Mononuclear cell (primary cell): ENCODE data around the gene ZNF771. TPM values are rescaled to one million over a fixed set of nuclear protein-coding genes. Genes with fewer than 3 reads are reported as not detected.
"Not testable (repeated sequence)": the region's sequence is repeated elsewhere in the genome, so short reads cannot be mapped to it uniquely, and the experiment has no call there.

ENCODE experiments used
- H3K27me3 ChIP-seq: 2 replicates; pipeline ENCODE4 v1.6.0; 2011; ENCODE audit warnings: low read length, control low read depth; ENCODE audit not compliant: insufficient read depth
- H3K4me1 ChIP-seq: 2 replicates; pipeline ENCODE4 v1.5.1; 2011; ENCODE audit warnings: mild to moderate bottlenecking, low read length, control low read depth; ENCODE audit not compliant: insufficient read depth
- H3K4me3 ChIP-seq: 2 replicates; pipeline ENCODE4 v1.5.1; 2011; ENCODE audit warnings: mild to moderate bottlenecking, low read length, moderate library complexity
- H3K9me3 ChIP-seq: 2 replicates; pipeline ENCODE4 v1.5.1; 2011; ENCODE audit warnings: low read depth, mild to moderate bottlenecking, control low read depth, low read length
- total RNA-seq: library from RNA; depleted of rRNA; stranded (reverse); fragments of >200 nt; gene quantifications from one replicate; pipeline ENCODE4 v1.2.3, GENCODE V29; 2012

The ZNF771 gene
- total RNA-seq, 1 donor, result 1.0 TPM

GRCh38 chr16:30381291-30382041 lies 25.9 kb upstream of the ZNF771 start:
- Histone ChIP-seq H3K4me1 (peaks cover 68% of the 10 kb centered on the region), H3K9me3 (no peaks in the 10 kb centered on the region), H3K27me3 (no peaks in the 10 kb centered on the region), H3K4me3 (peak overlapping the region; percentile 43)

- peaks cover 59% of the 10 kb centered on the region for H3K4me1 ChIP-seq
- H3K27me3 ChIP-seq, result no peaks in the 10 kb centered on the region
- peak within 1 kb of the TSS; percentile 43 for H3K4me3 ChIP-seq
Observed at GRCh38 chr16:30382111-30382881, 25.1 kb upstream of the ZNF771 start, which contains the start of gene SEPTIN1. SEPTIN1 (minus strand) TSS chr16:30382561; CDS start chr16:30382542, 19 bp downstream.

DNA sequence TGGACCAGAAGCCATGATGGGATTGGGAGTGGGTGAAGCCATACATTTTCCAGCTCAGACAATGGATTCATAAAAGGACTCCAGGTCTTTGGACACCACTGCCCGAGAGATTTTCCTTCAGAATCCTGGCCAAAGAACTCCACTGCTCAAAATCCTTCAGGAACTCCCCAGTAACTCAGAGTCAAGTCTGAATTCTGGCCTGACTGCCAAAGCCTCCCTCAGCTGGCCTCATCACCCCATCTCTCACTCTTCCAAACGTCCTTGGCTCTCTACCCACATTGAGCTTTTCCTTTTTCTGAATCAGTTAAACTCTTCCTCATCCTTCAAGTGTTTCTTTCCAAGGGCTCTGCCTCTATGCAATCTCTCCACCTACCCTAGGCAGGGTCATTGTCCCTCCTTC lies 23.9 kb upstream of the ZNF771 start:
- H3K4me3 ChIP-seq, result no peak overlapping the region
- H3K9me3 ChIP-seq, result no peaks in the 10 kb centered on the region
- no peaks in the 10 kb centered on the region for H3K27me3 ChIP-seq
- peaks cover 54% of the 10 kb centered on the region for H3K4me1 ChIP-seq

More at GRCh38 chr16:30382111-30382881, 25.1 kb upstream of the ZNF771 start, which contains the start of gene SEPTIN1:
- H3K9me3 ChIP-seq, result no peaks in the 10 kb centered on the region

- H3K4me3 ChIP-seq, result peak overlapping the region; percentile 58
- H3K9me3 ChIP-seq, result no peaks in the 10 kb centered on the region
- peaks cover 29% of the 10 kb centered on the region for H3K4me1 ChIP-seq
- no peaks in the 10 kb centered on the region for H3K27me3 ChIP-seq
Observed at GRCh38 chr16:30394592-30395154, 12.7 kb upstream of the ZNF771 start.

DNA sequence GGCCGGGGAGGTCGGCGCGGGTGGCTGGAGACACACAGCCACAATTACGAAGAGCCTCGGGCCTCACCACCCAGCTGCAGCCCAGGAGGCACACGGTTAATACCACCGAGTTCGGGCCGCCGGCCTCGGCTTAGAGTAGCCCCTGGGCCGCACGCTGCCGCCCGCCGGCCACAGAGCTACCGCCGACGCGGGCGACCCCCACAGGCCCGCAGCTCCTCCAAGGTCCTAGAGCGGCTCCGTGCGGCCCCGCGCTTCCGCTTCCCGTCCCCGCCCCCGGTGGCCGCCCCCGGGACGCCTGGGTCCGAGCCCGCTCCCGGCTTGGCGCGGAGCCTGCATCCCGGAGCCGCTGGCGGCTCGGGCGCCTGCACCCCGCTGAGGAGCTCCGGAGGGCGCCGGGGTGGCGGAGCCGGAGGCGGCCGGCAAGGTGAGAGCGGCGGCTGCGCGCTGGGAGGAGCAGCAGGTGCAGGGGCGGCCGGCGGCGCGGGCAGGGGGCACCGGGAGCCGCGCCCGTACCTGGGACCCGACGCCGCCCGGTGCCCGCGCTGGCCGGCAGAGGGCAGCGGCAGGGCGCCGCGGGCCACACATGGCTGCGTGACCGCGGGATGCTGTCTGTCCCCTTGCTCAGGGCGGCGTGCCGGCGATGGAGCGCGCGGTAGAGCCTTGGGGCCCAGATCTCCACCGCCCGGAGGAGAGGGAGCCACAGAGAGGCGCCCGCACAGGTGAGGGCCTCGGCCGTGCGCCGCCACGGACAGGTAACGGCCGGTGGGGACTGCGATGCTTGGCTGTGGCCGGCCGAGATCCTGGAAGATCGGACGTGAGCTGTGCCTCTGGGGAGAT lies 12.0 kb upstream of the ZNF771 start, which contains the start of gene ZNF48:
Gene ZNF48 (plus strand): TSS at position 266 of the 837 bp plus-strand sequence. CDS start 375 bp downstream, at position 641.
- Histone ChIP-seq H3K4me3 (peak within 1 kb of the TSS; percentile 58), H3K4me1 (peaks cover 36% of the 10 kb centered on the region), H3K27me3 (no peaks in the 10 kb centered on the region), H3K9me3 (no peaks in the 10 kb centered on the region)

GRCh38 chr16:30395992-30396585 lies 11.3 kb upstream of the ZNF771 start:
- no peaks in the 10 kb centered on the region for H3K9me3 ChIP-seq
- H3K27me3 ChIP-seq, result no peaks in the 10 kb centered on the region
- peaks cover 43% of the 10 kb centered on the region for H3K4me1 ChIP-seq
- H3K4me3 ChIP-seq, result peak overlapping the region; percentile 58

DNA sequence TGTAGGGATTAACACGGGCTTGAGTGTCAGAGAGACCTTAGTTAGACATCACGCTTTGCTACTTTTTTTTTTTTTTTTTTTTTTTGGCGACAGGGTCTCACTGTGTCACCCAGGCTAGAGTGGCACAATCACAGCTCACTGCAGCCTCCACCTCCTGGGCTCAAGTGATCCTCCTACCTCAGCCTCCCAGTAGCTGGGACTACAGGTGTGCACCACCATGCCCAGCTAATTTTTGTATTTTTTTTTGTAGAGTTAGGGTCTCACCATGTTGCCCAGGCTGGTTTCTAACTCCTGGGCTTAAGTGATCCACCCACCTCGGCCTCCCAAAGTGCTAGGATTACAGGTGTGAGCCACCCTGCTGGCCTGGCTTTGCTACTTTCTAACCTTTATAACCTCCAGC lies 10.8 kb upstream of the ZNF771 start:
- H3K4me3 ChIP-seq, H3K27me3 ChIP-seq, H3K9me3 ChIP-seq: not testable (repeated sequence)
- H3K4me1 ChIP-seq, result peaks cover 45% of the 10 kb centered on the region

GRCh38 chr16:30397056-30397455 lies 10.3 kb upstream of the ZNF771 start:
- H3K27me3 ChIP-seq, result no peaks in the 10 kb centered on the region
- peaks cover 45% of the 10 kb centered on the region for H3K4me1 ChIP-seq
- no peak overlapping the region for H3K4me3 ChIP-seq
- no peaks in the 10 kb centered on the region for H3K9me3 ChIP-seq

DNA sequence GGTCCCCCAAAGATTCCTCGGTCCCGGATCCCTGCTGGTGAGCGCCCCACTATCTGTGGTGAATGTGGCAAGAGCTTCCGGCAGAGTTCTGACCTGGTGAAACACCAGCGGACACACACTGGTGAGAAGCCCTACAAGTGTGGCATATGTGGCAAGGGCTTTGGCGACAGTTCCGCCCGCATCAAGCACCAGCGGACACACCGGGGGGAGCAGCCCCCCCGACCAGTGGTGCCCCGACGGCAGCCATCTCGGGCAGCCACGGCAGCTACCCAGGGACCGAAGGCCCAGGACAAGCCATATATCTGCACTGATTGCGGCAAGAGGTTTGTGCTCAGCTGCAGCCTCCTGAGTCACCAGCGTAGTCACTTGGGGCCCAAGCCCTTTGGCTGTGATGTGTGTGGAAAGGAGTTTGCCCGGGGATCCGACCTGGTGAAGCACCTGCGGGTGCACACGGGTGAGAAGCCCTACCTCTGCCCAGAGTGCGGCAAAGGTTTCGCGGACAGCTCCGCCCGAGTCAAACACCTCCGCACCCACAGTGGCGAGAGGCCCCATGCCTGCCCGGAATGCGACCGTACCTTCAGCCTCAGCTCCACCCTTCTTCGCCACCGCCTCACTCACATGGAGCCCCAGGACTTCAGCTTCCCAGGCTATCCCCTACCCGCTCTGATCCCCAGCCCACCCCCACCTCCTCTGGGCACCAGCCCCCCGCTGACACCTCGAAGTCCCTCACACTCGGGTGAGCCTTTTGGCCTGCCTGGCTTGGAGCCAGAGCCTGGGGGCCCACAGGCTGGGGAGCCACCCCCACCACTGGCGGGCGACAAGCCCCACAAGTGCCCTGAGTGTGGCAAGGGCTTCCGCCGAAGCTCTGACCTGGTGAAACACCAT lies 9.4 kb upstream of the ZNF771 start:
- Histone ChIP-seq H3K4me3 (no peak overlapping the region), H3K4me1 (peaks cover 48% of the 10 kb centered on the region), H3K9me3 (no peaks in the 10 kb centered on the region), H3K27me3 (no peaks in the 10 kb centered on the region)

DNA sequence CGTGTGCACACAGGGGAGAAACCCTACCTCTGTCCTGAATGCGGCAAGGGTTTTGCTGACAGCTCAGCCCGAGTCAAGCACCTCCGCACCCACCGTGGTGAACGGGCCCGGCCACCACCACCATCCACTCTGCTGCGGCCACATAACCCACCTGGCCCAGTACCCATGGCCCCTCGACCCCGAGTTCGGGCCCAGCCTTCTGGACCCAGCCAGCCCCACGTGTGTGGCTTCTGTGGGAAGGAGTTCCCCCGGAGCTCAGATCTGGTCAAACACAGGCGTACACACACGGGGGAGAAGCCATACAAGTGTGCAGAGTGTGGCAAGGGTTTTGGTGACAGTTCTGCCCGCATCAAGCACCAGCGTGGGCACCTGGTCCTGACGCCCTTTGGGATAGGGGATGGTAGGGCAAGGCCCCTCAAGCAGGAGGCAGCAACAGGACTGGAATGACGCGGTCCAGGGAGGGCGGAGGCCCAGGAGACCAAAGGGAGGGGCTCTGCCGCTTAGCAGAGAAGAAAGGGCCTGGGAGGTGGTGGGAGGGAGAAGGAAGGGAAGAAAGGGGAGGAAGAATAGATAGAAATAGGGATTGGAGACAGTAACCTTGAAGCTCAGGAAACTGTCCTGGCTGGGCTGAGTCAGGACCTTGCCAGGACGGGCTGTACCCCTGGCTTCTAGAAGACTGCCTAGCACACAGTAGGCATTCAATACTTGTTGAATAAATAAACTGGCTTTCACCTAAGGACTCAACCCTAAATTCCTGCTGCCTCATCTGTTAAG lies 8.6 kb upstream of the ZNF771 start:
- H3K4me1 ChIP-seq, result peaks cover 52% of the 10 kb centered on the region
- H3K4me3 ChIP-seq, result no peak overlapping the region
- H3K27me3 ChIP-seq, result no peaks in the 10 kb centered on the region
- no peaks in the 10 kb centered on the region for H3K9me3 ChIP-seq

- H3K4me1 ChIP-seq, result peaks cover 52% of the 10 kb centered on the region
- H3K4me3 ChIP-seq, result peak overlapping the region; percentile 62
- no peaks in the 10 kb centered on the region for H3K27me3 ChIP-seq
- no peaks in the 10 kb centered on the region for H3K9me3 ChIP-seq
Observed at GRCh38 chr16:30399435-30400186, 7.8 kb upstream of the ZNF771 start.

GRCh38 chr16:30401768-30402425 lies 5.5 kb upstream of the ZNF771 start:
- Histone ChIP-seq H3K9me3 (no peaks in the 10 kb centered on the region), H3K27me3 (no peaks in the 10 kb centered on the region), H3K4me3 (no peak overlapping the region), H3K4me1 (peaks cover 42% of the 10 kb centered on the region)
